ENCODE measurements around the gene SLC34A1.

The SLC34A1 gene

GRCh38 chr5:177425801-177426565 is 41.7 kb downstream of the SLC34A1 start:
- Histone ChIP-seq H3K4me3 (ENCODE audit: low read length) (peak overlapping the region; percentile 55), H2BK120ac (ENCODE audit: low read depth, low read length) (no peak overlapping the region), H3K18ac (ENCODE audit: low read length) (peak overlapping the region; percentile 11), H4K5ac (ENCODE audit: low read length) (no peak overlapping the region), H4K8ac (ENCODE audit: low read depth, low read length) (no peak overlapping the region), H3K27me3 (ENCODE audit: insufficient read depth, low read length, poor library complexity) (no peaks in the 10 kb centered on the region), H2BK15ac (replicated peaks; ENCODE audit: low read depth) (no peak overlapping the region), H2AK5ac (ENCODE audit: low read length) (no peak overlapping the region), H3K4me2 (ENCODE audit: low read length) (peak overlapping the region; percentile 83), H3K4me1 (ENCODE audit: control insufficient read depth, low read depth, low read length) (peaks cover 6% of the 10 kb centered on the region), H3K23ac (ENCODE audit: low read length) (no peak overlapping the region), H3K36me3 (ENCODE audit: control insufficient read depth, insufficient read depth, low read length) (no peaks in the 10 kb centered on the region), H3K79me2 (ENCODE audit: control insufficient read depth, insufficient read depth, low read length) (peaks cover 5% of the 10 kb centered on the region), H3K4ac (ENCODE audit: low read depth, low read length) (no peak overlapping the region), H3K9ac (ENCODE audit: low read length) (peak overlapping the region; percentile 70), H3K79me1 (ENCODE audit: low read length) (peaks cover 11% of the 10 kb centered on the region), H2BK5ac (ENCODE audit: low read length) (no peak overlapping the region), H3K27ac (ENCODE audit: low read depth, low read length) (peak overlapping the region; percentile 69), H3K56ac (ENCODE audit: low read length) (peak overlapping the region; percentile 83)
- no CpG with 5 or more reads among the region's 52 CpGs for WGBS (ENCODE audit: extremely low coverage, insufficient coverage, low lambda C conversion rate)
- DNase-seq = peak; percentile 100

- Histone ChIP-seq H3K79me1 (ENCODE audit: low read length) (peaks cover 11% of the 10 kb centered on the region), H3K27ac (ENCODE audit: low read depth, low read length) (peak within 1 kb of the TSS; percentile 69), H3K9ac (ENCODE audit: low read length) (peak within 1 kb of the TSS; percentile 94), H4K5ac (ENCODE audit: low read length) (no peak within 1 kb of the TSS), H3K4me3 (ENCODE audit: low read length) (peak within 1 kb of the TSS; percentile 82), H2AK5ac (ENCODE audit: low read length) (peak within 1 kb of the TSS; percentile 37), H3K4me2 (ENCODE audit: low read length) (peak within 1 kb of the TSS; percentile 89), H3K4me1 (ENCODE audit: control insufficient read depth, low read depth, low read length) (peaks cover 6% of the 10 kb centered on the region), H2BK15ac (replicated peaks; ENCODE audit: low read depth) (no peak within 1 kb of the TSS), H3K27me3 (ENCODE audit: insufficient read depth, low read length, poor library complexity) (no peaks in the 10 kb centered on the region), H2BK5ac (ENCODE audit: low read length) (no peak within 1 kb of the TSS), H3K79me2 (ENCODE audit: control insufficient read depth, insufficient read depth, low read length) (peaks cover 5% of the 10 kb centered on the region), H2BK120ac (ENCODE audit: low read depth, low read length) (peak within 1 kb of the TSS; percentile 78), H3K56ac (ENCODE audit: low read length) (peak within 1 kb of the TSS; percentile 94), H3K36me3 (ENCODE audit: control insufficient read depth, insufficient read depth, low read length) (no peaks in the 10 kb centered on the region), H4K8ac (ENCODE audit: low read depth, low read length) (no peak within 1 kb of the TSS), H3K18ac (ENCODE audit: low read length) (peak within 1 kb of the TSS; percentile 46), H3K23ac (ENCODE audit: low read length) (peak within 1 kb of the TSS; percentile 99), H3K4ac (ENCODE audit: low read depth, low read length) (peak within 1 kb of the TSS; percentile 56)
- DNase-seq = peak; percentile 42
- no CpG with 5 or more reads among the region's 82 CpGs for WGBS (ENCODE audit: extremely low coverage, insufficient coverage, low lambda C conversion rate)
Observed at GRCh38 chr5:177426566-177427210, 42.5 kb downstream of the SLC34A1 start, which contains the start of gene GRK6. TSS of gene GRK6 (plus strand) at chr5:177426676. CDS start at chr5:177426846, 170 bp downstream.

GRCh38 chr5:177427211-177427822 is 43.1 kb downstream of the SLC34A1 start:
- Histone ChIP-seq H3K36me3 (ENCODE audit: control insufficient read depth, insufficient read depth, low read length) (no peaks in the 10 kb centered on the region), H3K4me1 (ENCODE audit: control insufficient read depth, low read depth, low read length) (peaks cover 6% of the 10 kb centered on the region), H2BK5ac (ENCODE audit: low read length) (no peak overlapping the region), H3K4me3 (ENCODE audit: low read length) (peak overlapping the region; percentile 82), H3K27ac (ENCODE audit: low read depth, low read length) (no peak overlapping the region), H3K4me2 (ENCODE audit: low read length) (peak overlapping the region; percentile 89), H3K9ac (ENCODE audit: low read length) (peak overlapping the region; percentile 94), H3K79me1 (ENCODE audit: low read length) (peaks cover 11% of the 10 kb centered on the region), H3K79me2 (ENCODE audit: control insufficient read depth, insufficient read depth, low read length) (peaks cover 5% of the 10 kb centered on the region), H2AK5ac (ENCODE audit: low read length) (no peak overlapping the region), H4K5ac (ENCODE audit: low read length) (no peak overlapping the region), H2BK15ac (replicated peaks; ENCODE audit: low read depth) (no peak overlapping the region), H3K27me3 (ENCODE audit: insufficient read depth, low read length, poor library complexity) (no peaks in the 10 kb centered on the region), H3K18ac (ENCODE audit: low read length) (no peak overlapping the region), H3K4ac (ENCODE audit: low read depth, low read length) (no peak overlapping the region), H3K23ac (ENCODE audit: low read length) (no peak overlapping the region), H2BK120ac (ENCODE audit: low read depth, low read length) (no peak overlapping the region), H4K8ac (ENCODE audit: low read depth, low read length) (no peak overlapping the region), H3K56ac (ENCODE audit: low read length) (peak overlapping the region; percentile 94)
- WGBS (ENCODE audit: extremely low coverage, insufficient coverage, low lambda C conversion rate) = no CpG with 5 or more reads among the region's 11 CpGs
- DNase-seq = no peak

GRCh38 chr5:177427919-177428573 is 43.8 kb downstream of the SLC34A1 start:
- peaks cover 5% of the 10 kb centered on the region for H3K79me2 ChIP-seq (ENCODE audit: control insufficient read depth, insufficient read depth, low read length)
- H3K23ac ChIP-seq (ENCODE audit: low read length) = no peak overlapping the region
- H3K27me3 ChIP-seq (ENCODE audit: insufficient read depth, low read length, poor library complexity) = no peaks in the 10 kb centered on the region
- peak overlapping the region; percentile 94 for H3K56ac ChIP-seq (ENCODE audit: low read length)
- no peak overlapping the region for H4K5ac ChIP-seq (ENCODE audit: low read length)
- H2BK15ac ChIP-seq (replicated peaks; ENCODE audit: low read depth) = no peak overlapping the region
- no peak overlapping the region for H3K4ac ChIP-seq (ENCODE audit: low read depth, low read length)
- no peak overlapping the region for H3K4me2 ChIP-seq (ENCODE audit: low read length)
- H3K36me3 ChIP-seq (ENCODE audit: control insufficient read depth, insufficient read depth, low read length) = no peaks in the 10 kb centered on the region
- no peak overlapping the region for H2BK120ac ChIP-seq (ENCODE audit: low read depth, low read length)
- no peak overlapping the region for H3K4me3 ChIP-seq (ENCODE audit: low read length)
- no CpG with 5 or more reads among the region's 11 CpGs for WGBS (ENCODE audit: extremely low coverage, insufficient coverage, low lambda C conversion rate)
- H3K27ac ChIP-seq (ENCODE audit: low read depth, low read length) = no peak overlapping the region
- H3K4me1 ChIP-seq (ENCODE audit: control insufficient read depth, low read depth, low read length) = peaks cover 6% of the 10 kb centered on the region
- no peak overlapping the region for H2AK5ac ChIP-seq (ENCODE audit: low read length)
- no peak overlapping the region for H3K18ac ChIP-seq (ENCODE audit: low read length)
- peak overlapping the region; percentile 94 for H3K9ac ChIP-seq (ENCODE audit: low read length)
- no peak overlapping the region for H4K8ac ChIP-seq (ENCODE audit: low read depth, low read length)
- no peak for DNase-seq
- peaks cover 11% of the 10 kb centered on the region for H3K79me1 ChIP-seq (ENCODE audit: low read length)
- H2BK5ac ChIP-seq (ENCODE audit: low read length) = no peak overlapping the region

- H3K4me2 ChIP-seq (ENCODE audit: low read length) = no peak overlapping the region
- H3K23ac ChIP-seq (ENCODE audit: low read length) = no peak overlapping the region
- no peak overlapping the region for H3K9ac ChIP-seq (ENCODE audit: low read length)
- peaks cover 6% of the 10 kb centered on the region for H3K4me1 ChIP-seq (ENCODE audit: control insufficient read depth, low read depth, low read length)
- H2AK5ac ChIP-seq (ENCODE audit: low read length) = no peak overlapping the region
- H3K56ac ChIP-seq (ENCODE audit: low read length) = peak overlapping the region; percentile 5
- H3K4ac ChIP-seq (ENCODE audit: low read depth, low read length) = no peak overlapping the region
- no peak overlapping the region for H3K27ac ChIP-seq (ENCODE audit: low read depth, low read length)
- no peaks in the 10 kb centered on the region for H3K27me3 ChIP-seq (ENCODE audit: insufficient read depth, low read length, poor library complexity)
- H3K4me3 ChIP-seq (ENCODE audit: low read length) = no peak overlapping the region
- no peak overlapping the region for H4K5ac ChIP-seq (ENCODE audit: low read length)
- no peak overlapping the region for H2BK15ac ChIP-seq (replicated peaks; ENCODE audit: low read depth)
- no CpG with 5 or more reads among the region's 10 CpGs for WGBS (ENCODE audit: extremely low coverage, insufficient coverage, low lambda C conversion rate)
- no peak overlapping the region for H3K18ac ChIP-seq (ENCODE audit: low read length)
- H3K79me1 ChIP-seq (ENCODE audit: low read length) = peaks cover 11% of the 10 kb centered on the region
- H3K79me2 ChIP-seq (ENCODE audit: control insufficient read depth, insufficient read depth, low read length) = peaks cover 5% of the 10 kb centered on the region
- DNase-seq = no peak
- no peak overlapping the region for H2BK5ac ChIP-seq (ENCODE audit: low read length)
- no peak overlapping the region for H2BK120ac ChIP-seq (ENCODE audit: low read depth, low read length)
- H3K36me3 ChIP-seq (ENCODE audit: control insufficient read depth, insufficient read depth, low read length) = no peaks in the 10 kb centered on the region
- H4K8ac ChIP-seq (ENCODE audit: low read depth, low read length) = no peak overlapping the region
Observed at GRCh38 chr5:177428574-177429217, 44.5 kb downstream of the SLC34A1 start.

Measured in mesendoderm (in vitro differentiated cells).